ENCODE data around the gene MRPS23.

MRPS23 gene

DNA sequence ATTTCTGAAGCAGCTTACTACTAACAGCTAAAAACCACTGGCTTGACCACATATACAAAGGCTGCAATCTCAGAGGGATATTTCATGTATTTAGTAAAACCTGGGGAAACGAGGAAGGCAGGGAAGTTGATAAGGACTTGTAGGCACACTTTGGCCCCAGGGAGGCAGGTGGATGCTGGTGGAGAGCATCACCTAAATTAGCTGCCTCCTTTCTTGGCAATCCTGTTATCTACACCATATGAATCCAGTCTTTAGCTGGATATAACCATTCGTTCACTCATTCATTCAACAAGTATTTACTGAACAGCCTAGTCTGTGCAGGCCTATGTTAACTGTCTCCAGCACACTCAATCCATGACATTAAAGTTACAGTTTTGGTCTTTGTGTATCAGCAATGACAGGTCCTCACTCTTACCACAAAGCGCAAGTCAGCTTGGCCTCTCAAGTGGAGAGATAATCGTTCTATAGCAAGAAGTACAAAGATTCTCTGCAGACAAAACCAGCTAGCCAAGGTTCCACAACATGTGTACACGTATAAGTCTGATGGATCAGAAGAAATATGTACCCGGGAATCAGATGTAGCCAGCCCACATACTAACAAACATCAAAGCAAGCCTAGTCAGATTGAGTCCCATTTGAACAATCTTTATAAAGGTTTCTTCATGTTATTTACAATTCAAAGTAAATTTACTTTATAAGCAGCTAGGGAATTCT, 10.8 kb downstream of the MRPS23 start:
- Histone ChIP-seq H3K79me2 (ENCODE audit: insufficient read depth, low read depth) (peaks cover 5% of the 10 kb centered on the region; the same call in 1 of the 2 replicates), H3K9ac (no peak overlapping the region), H3K36me3 (ENCODE audit: insufficient read depth) (no peaks in the 10 kb centered on the region; the same call in 1 of the 2 replicates), H4K20me1 (ENCODE audit: insufficient read depth) (no peaks in the 10 kb centered on the region), H3K4me2 (no peak overlapping the region), H3K27ac (no peak overlapping the region), H3K27me3 (ENCODE audit: insufficient read depth, low read depth) (no peaks in the 10 kb centered on the region), H3K4me3 (IDR thresholded peaks at IDR 0.05; ENCODE audit: insufficient read depth, low read depth, low read length) (no peak overlapping the region), H3K4me1 (ENCODE audit: low read depth, poor library complexity, severe bottlenecking) (no peaks in the 10 kb centered on the region), H2AFZ (ENCODE audit: low read depth) (no peak overlapping the region)
- TF ChIP-seq, protein P1, sequence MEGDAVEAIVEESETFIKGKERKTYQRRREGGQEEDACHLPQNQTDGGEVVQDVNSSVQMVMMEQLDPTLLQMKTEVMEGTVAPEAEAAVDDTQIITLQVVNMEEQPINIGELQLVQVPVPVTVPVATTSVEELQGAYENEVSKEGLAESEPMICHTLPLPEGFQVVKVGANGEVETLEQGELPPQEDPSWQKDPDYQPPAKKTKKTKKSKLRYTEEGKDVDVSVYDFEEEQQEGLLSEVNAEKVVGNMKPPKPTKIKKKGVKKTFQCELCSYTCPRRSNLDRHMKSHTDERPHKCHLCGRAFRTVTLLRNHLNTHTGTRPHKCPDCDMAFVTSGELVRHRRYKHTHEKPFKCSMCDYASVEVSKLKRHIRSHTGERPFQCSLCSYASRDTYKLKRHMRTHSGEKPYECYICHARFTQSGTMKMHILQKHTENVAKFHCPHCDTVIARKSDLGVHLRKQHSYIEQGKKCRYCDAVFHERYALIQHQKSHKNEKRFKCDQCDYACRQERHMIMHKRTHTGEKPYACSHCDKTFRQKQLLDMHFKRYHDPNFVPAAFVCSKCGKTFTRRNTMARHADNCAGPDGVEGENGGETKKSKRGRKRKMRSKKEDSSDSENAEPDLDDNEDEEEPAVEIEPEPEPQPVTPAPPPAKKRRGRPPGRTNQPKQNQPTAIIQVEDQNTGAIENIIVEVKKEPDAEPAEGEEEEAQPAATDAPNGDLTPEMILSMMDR (conservative IDR thresholded peaks at IDR 0.05; ENCODE audit: low read depth, low read length): no peak

GRCh38 chr17:57838453-57838852, 11.4 kb downstream of the MRPS23 start:
- Histone ChIP-seq H3K27ac (no peak overlapping the region), H4K20me1 (ENCODE audit: insufficient read depth) (no peaks in the 10 kb centered on the region), H3K4me3 (IDR thresholded peaks at IDR 0.05; ENCODE audit: insufficient read depth, low read depth, low read length) (no peak overlapping the region), H3K36me3 (ENCODE audit: insufficient read depth) (no peaks in the 10 kb centered on the region; the same call in 1 of the 2 replicates), H3K4me2 (no peak overlapping the region), H2AFZ (ENCODE audit: low read depth) (no peak overlapping the region), H3K79me2 (ENCODE audit: insufficient read depth, low read depth) (no peaks in the 10 kb centered on the region; the same call in 1 of the 2 replicates), H3K4me1 (ENCODE audit: low read depth, poor library complexity, severe bottlenecking) (no peaks in the 10 kb centered on the region), H3K27me3 (ENCODE audit: insufficient read depth, low read depth) (no peaks in the 10 kb centered on the region), H3K9ac (no peak overlapping the region)
- TF ChIP-seq, protein P1 (conservative IDR thresholded peaks at IDR 0.05; ENCODE audit: low read depth, low read length): no peak

DNA sequence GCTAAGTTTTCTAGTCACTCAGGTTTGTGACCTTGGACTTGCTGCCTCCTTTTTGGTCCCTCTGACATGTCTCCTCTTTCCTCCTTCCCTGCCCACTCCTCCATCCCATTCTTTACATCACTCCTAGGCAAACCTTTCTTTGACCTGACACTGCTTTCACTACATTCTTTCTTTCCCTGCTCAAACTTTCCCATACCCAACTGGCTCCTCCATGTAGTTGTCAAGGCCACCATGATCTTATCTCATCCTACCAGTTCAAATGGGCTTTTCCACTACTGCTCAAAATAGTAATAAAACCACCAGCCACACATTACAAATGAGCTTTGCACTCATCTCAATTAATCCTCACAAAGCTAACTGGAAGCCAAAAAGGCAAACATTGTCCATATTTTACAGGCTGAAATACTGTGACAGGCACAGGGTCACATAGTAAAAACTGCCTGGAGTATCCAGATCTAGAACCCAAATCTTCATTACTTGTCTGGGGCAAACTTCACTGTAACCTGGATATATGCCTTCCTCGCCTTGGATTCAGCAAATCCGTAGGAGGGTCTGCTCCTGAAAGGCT, 14.4 kb downstream of the MRPS23 start:
- no peaks in the 10 kb centered on the region for H3K79me2 ChIP-seq (ENCODE audit: insufficient read depth, low read depth)
- H3K4me2 ChIP-seq: no peak overlapping the region
- TF ChIP-seq, protein P1 (conservative IDR thresholded peaks at IDR 0.05; ENCODE audit: low read depth, low read length): no peak
- H3K36me3 ChIP-seq (ENCODE audit: insufficient read depth): no peaks in the 10 kb centered on the region; the same call in 1 of the 2 replicates
- H3K9ac ChIP-seq: no peak overlapping the region
- no peaks in the 10 kb centered on the region for H3K4me1 ChIP-seq (ENCODE audit: low read depth, poor library complexity, severe bottlenecking)
- H2AFZ ChIP-seq (ENCODE audit: low read depth): no peak overlapping the region
- no peaks in the 10 kb centered on the region for H3K27me3 ChIP-seq (ENCODE audit: insufficient read depth, low read depth)
- no peaks in the 10 kb centered on the region for H4K20me1 ChIP-seq (ENCODE audit: insufficient read depth)
- no peak overlapping the region for H3K27ac ChIP-seq
- no peak overlapping the region for H3K4me3 ChIP-seq (IDR thresholded peaks at IDR 0.05; ENCODE audit: insufficient read depth, low read depth, low read length)

DNA sequence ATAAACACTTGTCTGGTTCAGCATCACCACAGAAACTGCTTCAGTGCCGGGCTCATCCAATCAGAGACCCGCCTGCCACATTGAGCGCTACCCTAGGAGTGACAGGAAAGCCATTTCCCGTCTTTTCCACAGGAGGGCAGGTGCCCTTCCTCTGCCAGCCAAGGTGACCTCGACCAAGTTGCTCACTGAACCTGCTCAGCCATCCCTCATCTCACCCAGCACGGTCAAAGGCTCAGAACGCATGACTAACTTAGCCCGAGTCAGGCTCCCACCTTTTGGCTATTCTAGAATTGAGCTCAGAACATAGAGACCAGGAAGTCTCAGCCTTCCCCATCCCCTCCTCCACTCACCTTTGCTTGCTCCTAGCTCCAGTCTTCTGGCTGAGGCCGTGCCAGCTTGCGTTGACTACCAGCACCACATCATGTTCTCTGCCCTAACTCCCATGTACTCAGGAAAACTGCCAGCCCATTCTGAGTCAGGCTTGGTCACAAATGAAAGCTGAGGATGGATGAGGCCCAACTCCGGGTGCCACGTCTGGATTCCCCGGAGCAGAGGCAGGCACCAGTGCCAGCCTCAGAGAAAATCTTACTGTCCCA, 15.6 kb downstream of the MRPS23 start:
- Histone ChIP-seq H3K4me2 (no peak overlapping the region), H4K20me1 (ENCODE audit: insufficient read depth) (no peaks in the 10 kb centered on the region), H3K4me1 (ENCODE audit: low read depth, poor library complexity, severe bottlenecking) (no peaks in the 10 kb centered on the region), H3K36me3 (ENCODE audit: insufficient read depth) (no peaks in the 10 kb centered on the region), H3K4me3 (IDR thresholded peaks at IDR 0.05; ENCODE audit: insufficient read depth, low read depth, low read length) (no peak overlapping the region), H3K79me2 (ENCODE audit: insufficient read depth, low read depth) (no peaks in the 10 kb centered on the region), H3K27ac (no peak overlapping the region), H3K9ac (no peak overlapping the region), H2AFZ (ENCODE audit: low read depth) (no peak overlapping the region), H3K27me3 (ENCODE audit: insufficient read depth, low read depth) (no peaks in the 10 kb centered on the region)
- TF ChIP-seq, protein P1 (conservative IDR thresholded peaks at IDR 0.05; ENCODE audit: low read depth, low read length): no peak
